Measurements from ENCODE around the gene OR4A16.

OR4A16 gene

GRCh38 chr11:55342901-55343300 lies at the start of gene OR4A16:
OR4A16 (plus strand) TSS chr11:55343201; CDS start chr11:55343201, 0 bp downstream.
- no peak for FAIRE-seq

- no peak for FAIRE-seq
Observed at GRCh38 chr11:55324500-55324899, 18.5 kb upstream of the OR4A16 start.

- no peak for FAIRE-seq
Observed at GRCh38 chr11:55345306-55345705, 2.3 kb downstream of the OR4A16 start.

GRCh38 chr11:55349032-55349431 lies 6.0 kb downstream of the OR4A16 start:
- FAIRE-seq: no peak

- FAIRE-seq: no peak
Observed at GRCh38 chr11:55357560-55358184, 14.7 kb downstream of the OR4A16 start.

GRCh38 chr11:55367674-55368073 lies 24.7 kb downstream of the OR4A16 start, which contains the start of gene OR4A15:
OR4A15 (plus strand) TSS chr11:55367974; CDS start chr11:55367974, 0 bp downstream.
- no peak for FAIRE-seq

Data from endometrium (tissue), 2 donors.